ENCODE measurements around the gene NES. TPM values are rescaled to one million over a fixed set of nuclear protein-coding genes. Genes with fewer than 3 reads are reported as not detected.

The NES gene
- total RNA-seq, 4 donors from 2014 or later = 7.8 to 28.8 (median 13.5) TPM

- no peak for TF ChIP-seq CTCF (IDR thresholded peaks at IDR 0.05; ENCODE audit: low read depth)
Observed at GRCh38 chr1:156664046-156664766, 13.0 kb downstream of the NES start.

GRCh38 chr1:156663178-156663577 is 14.0 kb downstream of the NES start:
- no peak for TF ChIP-seq CTCF (IDR thresholded peaks at IDR 0.05; ENCODE audit: low read depth)

DNA sequence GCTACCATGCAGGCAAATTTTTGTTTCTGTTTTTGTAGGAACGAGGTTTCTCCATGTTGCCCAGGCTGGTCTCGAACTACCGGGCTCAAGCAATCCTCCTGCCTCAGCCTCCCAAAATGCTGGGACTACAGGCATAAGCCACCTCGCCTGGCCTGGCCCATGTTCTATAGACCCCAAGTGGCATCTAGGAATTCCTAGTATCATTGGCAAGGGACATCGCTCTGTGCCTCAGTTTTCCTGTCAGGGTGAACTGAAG is 14.5 kb downstream of the NES start:
- TF ChIP-seq CTCF (IDR thresholded peaks at IDR 0.05; ENCODE audit: low read depth) = no peak

GRCh38 chr1:156662005-156662799 is 15.0 kb downstream of the NES start:
- no peak for TF ChIP-seq CTCF (IDR thresholded peaks at IDR 0.05; ENCODE audit: low read depth)

GRCh38 chr1:156660752-156661112 is 16.5 kb downstream of the NES start:
- no peak for TF ChIP-seq CTCF (IDR thresholded peaks at IDR 0.05; ENCODE audit: low read depth)

DNA sequence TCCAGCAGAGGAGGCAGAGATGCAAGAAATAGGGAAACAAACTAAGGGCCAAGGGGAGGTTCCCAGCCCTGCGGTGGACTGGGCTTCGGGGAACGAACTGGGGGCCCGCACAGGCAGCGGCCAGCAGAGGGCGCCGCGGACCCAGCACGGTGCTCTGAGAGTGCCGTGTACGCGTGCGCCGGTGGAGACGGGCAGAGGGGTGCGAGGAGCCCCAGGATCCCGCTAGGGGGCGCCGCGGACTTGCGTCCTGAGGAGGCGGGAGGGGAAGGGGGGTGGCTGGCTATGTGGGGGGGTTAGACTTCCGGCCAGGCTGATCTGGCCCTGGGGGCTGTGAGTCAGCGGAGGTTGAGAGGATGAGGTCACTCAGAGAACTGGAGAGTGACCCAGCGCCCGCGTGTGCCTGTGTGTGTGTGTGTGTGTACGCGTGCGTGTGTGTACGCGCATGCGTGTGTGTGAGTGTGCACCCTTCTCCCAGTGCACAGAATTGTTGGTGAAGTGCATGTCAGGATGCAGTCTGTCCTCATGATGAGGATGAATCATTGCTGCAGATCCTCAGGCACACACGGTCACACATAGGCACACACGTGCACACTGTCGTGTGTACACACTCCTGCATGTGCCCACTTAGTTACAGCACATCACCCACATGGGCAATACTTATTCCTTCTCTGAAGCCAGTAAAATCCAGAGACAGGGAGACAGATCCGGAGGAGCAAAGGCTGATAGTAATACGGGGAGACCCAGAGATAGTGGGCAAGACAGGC is 17.0 kb downstream of the NES start:
- TF ChIP-seq CTCF (IDR thresholded peaks at IDR 0.05; ENCODE audit: low read depth) = no peak

- no peak for TF ChIP-seq CTCF (IDR thresholded peaks at IDR 0.05; ENCODE audit: low read depth)
Observed at GRCh38 chr1:156659661-156659987, 17.6 kb downstream of the NES start.
